ENCODE measurements around the gene TIE1. TPM values are rescaled to one million over a fixed set of nuclear protein-coding genes. Genes with fewer than 3 reads are reported as not detected.

The TIE1 gene
- polyA plus RNA-seq, 3 donors: 0.16 TPM; not detected in 2

- Histone ChIP-seq H3K79me2 (ENCODE audit: insufficient read depth, low read length) (no peaks in the 10 kb centered on the region), H3K4me1 (ENCODE audit: control insufficient read depth in 1 of 2, insufficient read depth in 2 of 2, low read length in 2 of 2) (no peaks in the 10 kb centered on the region), H3K27me3 (ENCODE audit: control insufficient read depth in 2 of 2, insufficient read depth in 2 of 2, low read length in 2 of 2) (no peaks in the 10 kb centered on the region), H3K27ac (ENCODE audit: low read depth in 1 of 2, low read length in 2 of 2) (no peak overlapping the region), H2AFZ (ENCODE audit: insufficient read depth, low read depth, low read length, poor library complexity, severe bottlenecking) (no peak overlapping the region), H3K36me3 (replicated peaks in 1 of 2; ENCODE audit: control insufficient read depth in 1 of 2, insufficient read depth in 2 of 2, low read length in 2 of 2) (no peaks in the 10 kb centered on the region), H4K20me1 (ENCODE audit: insufficient read depth, low read length) (no peaks in the 10 kb centered on the region), H3K9ac (ENCODE audit: insufficient read depth, low read length, poor library complexity, severe bottlenecking) (no peak overlapping the region), H3K4me3 (replicated peaks in 1 of 3; ENCODE audit: low read depth in 2 of 3, low read length in 3 of 3) (no peak overlapping the region), H3K9me3 (replicated peaks in 1 of 2; ENCODE audit: control insufficient read depth in 1 of 2, insufficient read depth in 1 of 2, low read length in 2 of 2) (no peaks in the 10 kb centered on the region), H3K4me2 (replicated peaks; ENCODE audit: extremely low read depth, low read length, poor library complexity, severe bottlenecking) (no peak overlapping the region)
- peaks cover 0 to 2% (median 0%) of the 10 kb centered on the region in 7 donors for H3K9me3 Mint-ChIP-seq
- H3K27ac Mint-ChIP-seq: no peak overlapping the region
- no peaks in the 10 kb centered on the region for H3K36me3 Mint-ChIP-seq
- peaks cover 5% of the 10 kb centered on the region for H3K4me1 Mint-ChIP-seq
- H3K27me3 Mint-ChIP-seq (ENCODE audit: low read depth in 3 of 3): peaks cover 0 to 4% (median 2%) of the 10 kb centered on the region in 3 donors
- 97% methylated on average over 4 of the region's 4 CpGs for WGBS (ENCODE audit: insufficient coverage)
- intact Hi-C loops (cut with micrococcal nuclease): no loop called here
- no peak for TF ChIP-seq CTCF (IDR thresholded peaks at IDR 0.05)
- no peak for DNase-seq
- no peak overlapping the region for H3K4me3 Mint-ChIP-seq
Observed at GRCh38 chr1:43344267-43344850, 43.6 kb downstream of the TIE1 start.

GRCh38 chr1:43345120-43345519 lies 44.3 kb downstream of the TIE1 start:
- intact Hi-C loops (cut with micrococcal nuclease): no loop called here
- no peak overlapping the region for H3K27ac Mint-ChIP-seq

More at GRCh38 chr1:43345120-43345519, 44.3 kb downstream of the TIE1 start:
- Histone ChIP-seq H3K27ac (ENCODE audit: low read depth in 1 of 2, low read length in 2 of 2) (no peak overlapping the region), H4K20me1 (ENCODE audit: insufficient read depth, low read length) (no peaks in the 10 kb centered on the region), H3K27me3 (ENCODE audit: control insufficient read depth in 2 of 2, insufficient read depth in 2 of 2, low read length in 2 of 2) (no peaks in the 10 kb centered on the region), H3K4me1 (ENCODE audit: control insufficient read depth in 1 of 2, insufficient read depth in 2 of 2, low read length in 2 of 2) (no peaks in the 10 kb centered on the region), H3K4me2 (replicated peaks; ENCODE audit: extremely low read depth, low read length, poor library complexity, severe bottlenecking) (no peak overlapping the region), H2AFZ (ENCODE audit: insufficient read depth, low read depth, low read length, poor library complexity, severe bottlenecking) (no peak overlapping the region), H3K9ac (ENCODE audit: insufficient read depth, low read length, poor library complexity, severe bottlenecking) (no peak overlapping the region), H3K9me3 (replicated peaks in 1 of 2; ENCODE audit: control insufficient read depth in 1 of 2, insufficient read depth in 1 of 2, low read length in 2 of 2) (no peaks in the 10 kb centered on the region), H3K79me2 (ENCODE audit: insufficient read depth, low read length) (no peaks in the 10 kb centered on the region), H3K4me3 (replicated peaks in 1 of 3; ENCODE audit: low read depth in 2 of 3, low read length in 3 of 3) (no peak overlapping the region), H3K36me3 (replicated peaks in 1 of 2; ENCODE audit: control insufficient read depth in 1 of 2, insufficient read depth in 2 of 2, low read length in 2 of 2) (no peaks in the 10 kb centered on the region)
- Mint-ChIP-seq H3K27me3 (ENCODE audit: low read depth in 3 of 3) (peaks cover 0 to 5% (median 2%) of the 10 kb centered on the region in 3 donors), H3K36me3 (no peaks in the 10 kb centered on the region), H3K9me3 (peaks cover 0 to 2% (median 0%) of the 10 kb centered on the region in 7 donors), H3K4me3 (no peak overlapping the region), H3K4me1 (peaks cover 10% of the 10 kb centered on the region)
- no peak for DNase-seq
- no peak for TF ChIP-seq CTCF (IDR thresholded peaks at IDR 0.05)
- 53% methylated on average over 3 of the region's 3 CpGs for WGBS (ENCODE audit: insufficient coverage)

Measured in CD14-positive monocyte (primary cell).